GM23248 (cell line): ENCODE data around the gene SYVN1.
"Not testable (repeated sequence)": the region's sequence is repeated elsewhere in the genome, so short reads cannot be mapped to it uniquely, and the experiment has no call there.

Source experiments
- EZH2 ChIP-seq: fragments of 200-600 bp; sonication (generic); IDR thresholded peaks from 2 replicates; pipeline ENCODE4 v1.6.1; 2018; ENCODE audit warnings: antibody characterized with exemption, mild to moderate bottlenecking; ENCODE audit not compliant: insufficient read depth, poor library complexity, severe bottlenecking
- EZH2phosphoT487 ChIP-seq: fragments of 200-600 bp; sonication (generic); IDR thresholded peaks from 2 replicates; pipeline ENCODE4 v1.6.1; 2018; ENCODE audit warnings: antibody characterized with exemption, moderate library complexity, mild to moderate bottlenecking, low read depth; ENCODE audit not compliant: insufficient read depth

GRCh38 chr11:65118891-65119669 lies 15.2 kb downstream of the SYVN1 start:
- TF ChIP-seq EZH2, EZH2phosphoT487: not testable (repeated sequence)
